Esophagus (tissue), 2 donors: ENCODE measurements around the gene ITPR2. TPM values are rescaled to one million over a fixed set of nuclear protein-coding genes. Genes with fewer than 3 reads are reported as not detected.

Source experiments
- H3K27ac ChIP-seq, 2 donors: one replicate each; pipeline ENCODE4 v1.5.1; 2013; ENCODE audit warnings: low read depth in 2 of 2, mild to moderate bottlenecking in 2 of 2, inconsistent platforms in 1 of 2, low read length in 1 of 2, moderate library complexity in 1 of 2
- H3K27me3 ChIP-seq, 2 donors: one replicate each; pipeline ENCODE4 v1.6.1; 2013; ENCODE audit warnings: low read length in 2 of 2, control low read depth in 1 of 2, mild to moderate bottlenecking in 1 of 2; ENCODE audit not compliant: insufficient read depth in 2 of 2, control insufficient read depth in 1 of 2
- H3K36me3 ChIP-seq, 2 donors: one replicate each; pipeline ENCODE4 v1.6.1; 2013; ENCODE audit warnings: low read length in 1 of 2; ENCODE audit not compliant: control insufficient read depth in 2 of 2, insufficient read depth in 2 of 2
- H3K4me1 ChIP-seq, 2 donors: one replicate each; pipeline ENCODE4 v1.6.1; 2013; ENCODE audit warnings: low read length in 1 of 2; ENCODE audit not compliant: control insufficient read depth in 2 of 2, insufficient read depth in 2 of 2
- H3K4me3 ChIP-seq, 2 donors: one replicate each; pipeline ENCODE4 v1.5.1; 2013; ENCODE audit warnings: low read length in 2 of 2, mild to moderate bottlenecking in 2 of 2, low read depth in 1 of 2, moderate library complexity in 1 of 2
- H3K9me3 ChIP-seq, 2 donors: one replicate each; pipeline ENCODE4 v1.6.1; 2013; ENCODE audit warnings: mild to moderate bottlenecking in 2 of 2, low read depth in 1 of 2, low read length in 1 of 2, moderate library complexity in 1 of 2; ENCODE audit not compliant: control insufficient read depth in 2 of 2, insufficient read depth in 1 of 2
- WGBS, 2 donors: extraction: QIAGEN DNeasy Blood & Tissue Kit; methylation state at CpG; one replicate each; pipeline ENCODE4 v1.1.7; 2013; 5-methylcytosine and 5-hydroxymethylcytosine counted together
- polyA plus RNA-seq, 2 donors: library from polyadenylated mRNA; stranded (reverse); fragments of 200-250 nt; gene quantifications; one replicate each; pipeline ENCODE4 v1.2.3, GENCODE V29; 2013
- donor health status: healthy with polysubstance abuse.
- donor health status: Bipolar disorder and iron deficiency.

ITPR2 gene
- polyA plus RNA-seq, 2 donors: 4.8 to 5.7 TPM

DNA sequence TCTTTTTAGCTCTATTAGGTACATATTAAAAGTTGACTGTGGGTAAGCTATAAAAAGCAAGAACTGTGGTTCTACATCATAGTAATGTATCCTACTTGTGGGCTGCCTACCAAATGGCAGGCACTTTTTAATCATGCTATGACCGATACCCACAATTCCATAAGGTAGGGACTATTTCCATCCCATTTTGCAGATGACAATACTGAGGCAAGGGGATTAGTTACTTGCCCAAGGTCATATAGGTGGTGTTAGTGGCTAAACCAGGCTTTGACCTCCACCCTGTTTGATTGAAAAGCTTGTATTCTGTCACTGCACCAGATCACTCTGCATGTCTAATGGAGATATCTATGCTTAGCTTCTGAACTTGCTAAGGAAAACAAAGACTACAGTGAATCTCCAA, 485.7 kb downstream of the ITPR2 start:
- WGBS, 2 donors: 97 to 100% methylated on average over 1 of the region's 1 CpG
- no peak overlapping the region for H3K4me3 ChIP-seq
- H3K27me3 ChIP-seq: no peaks in the 10 kb centered on the region
- H3K27ac ChIP-seq: no peak overlapping the region
- no peaks in the 10 kb centered on the region for H3K9me3 ChIP-seq
- H3K4me1 ChIP-seq: peaks cover 0 to 2% of the 10 kb centered on the region in 2 donors
- no peaks in the 10 kb centered on the region for H3K36me3 ChIP-seq

GRCh38 chr12:26346736-26347135, 486.3 kb downstream of the ITPR2 start:
- Histone ChIP-seq H3K4me1 (no peaks in the 10 kb centered on the region), H3K36me3 (no peaks in the 10 kb centered on the region), H3K27ac (no peak overlapping the region), H3K9me3 (no peaks in the 10 kb centered on the region), H3K27me3 (no peaks in the 10 kb centered on the region), H3K4me3 (no peak overlapping the region)
- WGBS, 2 donors: 45 to 47% methylated on average over 3 of the region's 3 CpGs

DNA sequence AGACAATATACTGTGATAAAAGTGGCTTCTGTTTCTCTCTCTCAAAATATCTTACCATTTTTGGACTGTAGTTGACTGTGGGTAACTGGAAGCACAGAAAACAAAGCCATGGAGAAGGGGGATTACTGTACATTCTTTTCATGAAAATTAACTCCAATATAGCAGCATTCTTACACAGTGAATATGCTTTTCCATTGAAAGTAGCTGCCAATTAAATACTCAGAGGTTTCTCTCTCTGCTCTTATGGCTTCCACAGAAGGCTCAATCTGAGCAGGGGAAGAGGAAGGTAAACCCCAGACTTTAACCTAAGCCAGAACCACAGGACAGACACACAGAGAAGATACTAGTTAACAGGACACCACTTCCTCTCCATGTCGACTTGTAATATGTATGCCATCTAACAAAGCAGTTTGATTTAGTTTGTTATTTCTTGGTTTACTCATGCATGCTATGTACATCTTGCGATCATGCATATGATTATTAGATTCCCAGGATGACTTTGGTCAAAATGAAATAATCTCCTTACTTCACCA, 487.5 kb downstream of the ITPR2 start:
- no peaks in the 10 kb centered on the region for H3K36me3 ChIP-seq
- H3K27ac ChIP-seq: no peak overlapping the region
- WGBS, 2 donors: 76 to 77% methylated on average over 2 of the region's 2 CpGs
- H3K4me1 ChIP-seq: no peaks in the 10 kb centered on the region
- H3K4me3 ChIP-seq: no peak overlapping the region
- no peaks in the 10 kb centered on the region for H3K9me3 ChIP-seq
- no peaks in the 10 kb centered on the region for H3K27me3 ChIP-seq

DNA sequence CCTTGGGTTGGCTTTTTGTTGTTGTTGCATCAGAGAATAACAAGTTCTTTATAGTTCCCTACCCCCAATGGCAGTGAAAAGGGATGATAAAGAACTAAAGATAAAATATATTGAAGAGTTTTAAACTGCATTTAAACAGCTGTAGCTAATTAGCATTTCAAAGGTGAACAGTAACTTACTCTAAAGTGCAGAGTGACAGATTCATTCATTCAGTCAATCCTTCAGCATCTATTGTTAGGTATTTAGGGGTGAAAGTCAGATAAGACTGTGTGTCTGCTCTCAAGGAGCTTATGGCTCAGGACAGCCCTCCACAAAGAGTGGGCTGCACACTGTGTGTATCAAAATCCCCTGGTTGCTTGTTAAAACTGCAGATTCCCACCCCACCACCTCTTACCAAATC, 491.5 kb downstream of the ITPR2 start:
- Histone ChIP-seq H3K27me3 (no peaks in the 10 kb centered on the region), H3K36me3 (peaks cover 0 to 5% of the 10 kb centered on the region in 2 donors), H3K27ac (no peak overlapping the region), H3K9me3 (no peaks in the 10 kb centered on the region), H3K4me1 (no peaks in the 10 kb centered on the region), H3K4me3 (no peak overlapping the region)

GRCh38 chr12:26340649-26341048, 492.3 kb downstream of the ITPR2 start:
- Histone ChIP-seq H3K4me3 (no peak overlapping the region), H3K9me3 (no peaks in the 10 kb centered on the region)

GRCh38 chr12:26339976-26340375, 493.0 kb downstream of the ITPR2 start:
- WGBS, 2 donors: 95 to 96% methylated on average over 13 of the region's 13 CpGs

More at GRCh38 chr12:26340649-26341048, 492.3 kb downstream of the ITPR2 start:
- no peaks in the 10 kb centered on the region for H3K4me1 ChIP-seq
- H3K36me3 ChIP-seq: peaks cover 0 to 5% of the 10 kb centered on the region in 2 donors
- H3K27me3 ChIP-seq: no peaks in the 10 kb centered on the region
- 38 to 39% methylated on average over 1 of the region's 1 CpG for WGBS, 2 donors
- H3K27ac ChIP-seq: no peak overlapping the region

DNA sequence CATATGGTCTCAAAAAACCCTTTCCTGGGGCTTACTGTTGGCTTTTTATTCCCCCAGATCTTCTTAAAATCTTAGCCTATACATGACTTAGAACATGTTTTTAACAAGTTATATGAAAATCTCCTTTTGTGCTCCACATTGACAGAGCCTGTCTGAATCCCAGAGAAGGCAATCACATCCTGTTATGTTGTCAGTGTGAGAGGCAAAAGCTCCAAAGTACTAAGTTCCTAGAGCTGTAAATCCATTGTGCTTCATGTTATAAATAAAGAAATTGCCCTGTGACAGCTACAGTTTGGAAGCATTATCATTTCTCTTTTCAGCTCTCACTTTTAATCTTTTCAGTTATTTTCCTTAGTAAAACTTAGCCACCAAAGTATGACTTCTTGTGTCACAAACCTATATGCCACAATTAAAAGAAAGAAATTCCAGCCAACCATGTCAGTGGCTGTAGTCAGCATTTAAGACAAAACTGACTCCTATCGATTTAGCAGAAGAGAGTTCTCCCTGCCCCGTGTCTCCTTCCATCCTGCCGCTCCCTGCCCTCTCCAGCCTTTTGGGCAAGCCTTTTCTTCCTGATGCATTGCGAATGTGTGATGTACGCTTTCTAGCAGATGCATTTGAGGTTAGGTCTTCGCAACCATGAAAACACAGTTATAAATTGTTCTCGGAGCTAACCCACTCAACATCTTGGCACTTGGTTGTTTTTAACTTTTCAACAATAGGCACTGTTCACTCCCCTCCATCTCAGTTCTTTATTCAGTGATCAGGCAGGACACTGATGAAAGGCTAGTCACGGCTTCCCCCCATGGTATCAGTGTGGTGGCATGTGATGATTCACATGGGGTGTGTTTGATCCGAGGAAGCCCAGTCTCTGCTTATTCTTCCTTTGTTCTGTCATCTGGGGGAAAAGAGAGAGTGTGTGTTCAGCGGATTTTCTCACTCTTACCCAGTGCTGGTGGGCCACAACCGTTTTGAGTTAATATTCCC, 494.1 kb downstream of the ITPR2 start:
- WGBS, 2 donors: 82 to 88% methylated on average over 11 of the region's 11 CpGs
- H3K27ac ChIP-seq: no peak overlapping the region
- no peaks in the 10 kb centered on the region for H3K27me3 ChIP-seq
- no peaks in the 10 kb centered on the region for H3K4me1 ChIP-seq
- no peak overlapping the region for H3K4me3 ChIP-seq
- H3K9me3 ChIP-seq: no peaks in the 10 kb centered on the region
- peaks cover 0 to 5% of the 10 kb centered on the region in 2 donors for H3K36me3 ChIP-seq

More at GRCh38 chr12:26339976-26340375, 493.0 kb downstream of the ITPR2 start:
- Histone ChIP-seq H3K9me3 (no peaks in the 10 kb centered on the region), H3K4me1 (no peaks in the 10 kb centered on the region), H3K27ac (no peak overlapping the region), H3K27me3 (no peaks in the 10 kb centered on the region), H3K36me3 (peaks cover 0 to 5% of the 10 kb centered on the region in 2 donors), H3K4me3 (no peak overlapping the region)

DNA sequence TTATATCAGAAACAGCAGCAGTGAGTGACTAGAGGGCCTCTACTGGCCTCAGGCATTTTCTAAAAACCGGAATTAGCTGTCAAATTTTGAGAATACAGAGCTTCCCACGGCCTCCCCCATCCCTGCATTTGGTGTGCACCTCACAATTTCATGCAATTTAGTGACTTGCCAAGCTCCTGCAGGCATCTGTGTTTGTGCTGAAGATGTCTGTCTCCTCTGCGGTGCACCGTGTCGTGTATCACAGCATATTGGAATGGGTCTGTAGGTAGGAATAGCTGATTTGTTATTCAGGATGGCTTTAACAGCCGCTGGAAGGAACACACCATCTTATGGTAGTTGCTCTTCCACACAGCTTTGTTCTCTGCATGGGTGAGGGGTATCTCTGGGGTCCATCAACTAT, 497.3 kb downstream of the ITPR2 start:
- H3K9me3 ChIP-seq: peaks cover 0 to 2% of the 10 kb centered on the region in 2 donors
- 92 to 93% methylated on average over 6 of the region's 6 CpGs for WGBS, 2 donors
- H3K36me3 ChIP-seq: peaks cover 0 to 5% of the 10 kb centered on the region in 2 donors
- H3K27me3 ChIP-seq: no peaks in the 10 kb centered on the region
- no peaks in the 10 kb centered on the region for H3K4me1 ChIP-seq
- no peak overlapping the region for H3K4me3 ChIP-seq
- no peak overlapping the region for H3K27ac ChIP-seq

DNA sequence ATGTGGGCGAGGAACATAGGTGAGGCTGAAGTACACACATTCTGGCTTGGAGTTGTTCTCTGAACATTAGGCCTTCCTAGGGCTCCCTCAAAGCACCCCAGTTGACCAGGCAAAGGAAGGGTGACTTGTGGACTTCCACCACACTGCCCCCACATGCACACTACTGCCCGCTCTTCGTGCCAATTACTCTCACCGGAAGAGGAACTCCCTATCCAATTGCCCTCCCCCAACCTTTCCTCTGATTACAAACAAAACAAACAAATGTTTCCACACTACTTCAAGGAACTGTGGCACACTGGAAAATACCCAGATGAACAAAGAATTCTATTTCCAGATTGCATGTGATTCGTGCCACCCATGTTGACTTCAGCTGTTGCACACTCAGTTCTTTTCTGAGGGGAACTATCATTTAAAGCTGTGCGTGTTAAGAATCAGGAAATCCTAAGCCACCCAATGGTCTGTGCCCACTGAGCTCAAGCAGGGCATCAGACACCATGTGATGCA, 498.3 kb downstream of the ITPR2 start:
- H3K36me3 ChIP-seq: peaks cover 0 to 5% of the 10 kb centered on the region in 2 donors
- no peak overlapping the region for H3K4me3 ChIP-seq
- WGBS, 2 donors: 82 to 91% methylated on average over 6 of the region's 6 CpGs
- H3K4me1 ChIP-seq: no peaks in the 10 kb centered on the region
- H3K27ac ChIP-seq: no peak overlapping the region
- no peaks in the 10 kb centered on the region for H3K27me3 ChIP-seq
- peaks cover 0 to 2% of the 10 kb centered on the region in 2 donors for H3K9me3 ChIP-seq
